H54 (cell line): ENCODE measurements around the gene TTLL10.

Experiments
- DNase-seq: peaks from one replicate; pipeline ENCODE4 v3.0.0; 2011; ENCODE audit warnings: low spot score, mixed read lengths; ENCODE audit not compliant: insufficient read length
- FAIRE-seq: peaks from 3 replicates; lab custom pipeline; 2011; peaks lifted over from hg19 to GRCh38; lab: Jason Lieb, UNC
- POLR2A ChIP-seq: IDR thresholded peaks from 2 replicates; pipeline ENCODE4 v1.6.1; 2011; ENCODE audit warnings: low read depth, mild to moderate bottlenecking, low read length

Gene TTLL10

GRCh38 chr1:1173793-1174415, at the start of gene TTLL10:
Gene TTLL10, plus strand, starts transcription at chr1:1173880. Its CDS starts 5,336 bp downstream, at chr1:1179216.
- TF ChIP-seq POLR2A, result no peak
- no peak for DNase-seq
- no peak for FAIRE-seq

GRCh38 chr1:1124508-1124785, 49.2 kb upstream of the TTLL10 start:
- FAIRE-seq (no peak), DNase-seq (no peak)
- no peak for TF ChIP-seq POLR2A

GRCh38 chr1:1124786-1125642, 48.7 kb upstream of the TTLL10 start:
- no peak for FAIRE-seq
- no peak for DNase-seq
- no peak for TF ChIP-seq POLR2A

GRCh38 chr1:1125945-1126344, 47.7 kb upstream of the TTLL10 start:
- no peak for FAIRE-seq
- TF ChIP-seq POLR2A, result no peak

GRCh38 chr1:1127551-1128451, 45.9 kb upstream of the TTLL10 start:
- FAIRE-seq, result no peak
- no peak for TF ChIP-seq POLR2A
- no peak for DNase-seq

More at GRCh38 chr1:1125945-1126344, 47.7 kb upstream of the TTLL10 start:
- DNase-seq, result no peak

GRCh38 chr1:1128454-1129139, 45.1 kb upstream of the TTLL10 start:
- TF ChIP-seq POLR2A, result no peak
- no peak for FAIRE-seq
- no peak for DNase-seq

GRCh38 chr1:1129381-1129821, 44.3 kb upstream of the TTLL10 start:
- no peak for TF ChIP-seq POLR2A

GRCh38 chr1:1130206-1131120, 43.2 kb upstream of the TTLL10 start:
- TF ChIP-seq POLR2A, result no peak
- FAIRE-seq (no peak), DNase-seq (no peak)

More at GRCh38 chr1:1129381-1129821, 44.3 kb upstream of the TTLL10 start:
- DNase-seq (no peak), FAIRE-seq (no peak)

- FAIRE-seq (no peak), DNase-seq (no peak)
- TF ChIP-seq POLR2A, result no peak
These were observed 41.4 kb upstream of the TTLL10 start for GRCh38 chr1:1132042-1132950.

- DNase-seq (no peak), FAIRE-seq (no peak)
- no peak for TF ChIP-seq POLR2A
These were observed 40.5 kb upstream of the TTLL10 start for GRCh38 chr1:1132956-1133750.

- DNase-seq (no peak), FAIRE-seq (no peak)
- no peak for TF ChIP-seq POLR2A
These were observed 39.2 kb upstream of the TTLL10 start for GRCh38 chr1:1134300-1134970.
